GM12892 (cell line): ENCODE data around the gene SV2C.

Experiments
- POLR2A ChIP-seq: IDR thresholded peaks from 2 replicates; pipeline ENCODE4 v1.6.1; 2011; ENCODE audit warnings: low read depth, low read length, control low read depth
- POLR2AphosphoS5 ChIP-seq: IDR thresholded peaks from 2 replicates; pipeline ENCODE4 v1.6.1; 2011; ENCODE audit warnings: low read depth, low read length, control low read depth
- TAF1 ChIP-seq: IDR thresholded peaks from 2 replicates; pipeline ENCODE4 v1.6.1; 2011; ENCODE audit warnings: low read depth, mild to moderate bottlenecking, control low read depth, low read length, borderline replicate concordance

DNA sequence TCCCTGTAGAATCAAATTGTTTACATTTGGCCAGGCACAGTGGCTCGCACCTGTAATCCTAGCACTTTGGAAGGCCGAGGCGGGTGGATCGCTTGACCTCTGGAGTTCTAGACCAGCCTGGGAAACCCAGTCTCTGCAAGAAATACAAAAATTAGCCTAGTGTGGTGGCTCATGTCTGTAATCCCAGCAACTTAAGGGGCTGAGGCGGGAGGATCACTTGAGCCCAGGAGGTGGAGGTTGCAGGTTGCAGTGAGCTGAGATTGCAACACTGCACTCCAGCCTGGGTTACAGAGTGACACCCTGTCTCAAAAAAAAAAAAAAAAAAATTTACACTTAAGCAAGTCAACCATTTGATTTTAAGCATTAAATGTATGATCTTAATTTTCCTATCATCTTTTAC lies 302.4 kb downstream of the SV2C start:
- TF ChIP-seq POLR2AphosphoS5 (no peak), TAF1 (no peak), POLR2A (no peak)
